Embryonic facial prominence (tissue), 1 donor: ENCODE results near the gene ODAD3.
A peak's percentile ranks its signal among the peaks of the same experiment; 100 is the strongest.
"Not testable (repeated sequence)": the region's sequence is repeated elsewhere in the genome, so short reads cannot be mapped to it uniquely, and the experiment has no call there.

Experiments used
- DNase-seq: peaks from one replicate; pipeline ENCODE4 v3.0.0-alpha.2; 2016; ENCODE audit errors: extremely low spot score

ODAD3 gene

DNA sequence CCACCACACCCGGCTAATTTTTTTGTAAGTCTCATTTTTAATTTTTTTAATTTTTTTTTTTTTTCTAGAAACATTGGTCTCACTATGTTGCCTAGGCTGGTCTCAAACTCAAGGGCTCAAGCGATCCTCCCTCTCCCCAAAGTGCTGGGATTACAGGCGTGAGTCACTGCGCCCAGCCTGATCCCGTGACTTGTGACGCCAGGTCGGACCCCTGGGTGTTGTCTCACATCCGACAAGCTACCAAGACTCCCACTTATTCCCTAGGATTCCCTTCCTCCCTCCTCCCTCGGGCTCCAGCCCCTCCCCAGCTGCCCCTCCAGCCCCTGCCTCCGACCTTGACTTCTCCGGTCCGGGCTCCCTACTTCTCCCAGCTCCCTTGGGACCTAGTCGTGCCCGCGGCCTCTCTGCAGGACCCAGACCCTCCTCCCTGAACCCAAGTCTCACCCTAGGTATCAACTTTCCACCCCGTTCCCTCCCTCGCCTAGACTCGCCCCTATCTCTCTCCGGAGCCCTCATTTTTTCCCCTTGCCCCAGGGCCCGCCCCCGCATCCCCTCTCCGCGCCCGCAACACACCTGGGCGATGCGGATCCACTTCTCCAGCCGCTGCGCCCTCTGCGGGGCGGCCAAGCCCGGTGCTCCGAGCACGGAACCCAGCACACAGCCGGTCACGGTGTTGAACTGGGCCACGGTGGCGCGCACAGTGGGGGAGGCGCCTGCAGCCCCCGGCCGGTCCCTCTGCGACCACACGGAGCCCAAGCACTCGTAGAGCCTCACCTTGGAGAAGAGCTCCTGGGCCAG is 28.9 kb downstream of the ODAD3 start:
- DNase-seq: no peak

- DNase-seq: no peak
Measured at GRCh38 chr19:11404588-11405222, 30.2 kb downstream of the ODAD3 start.

- DNase-seq: no peak
Measured at GRCh38 chr19:11401808-11402543, 32.9 kb downstream of the ODAD3 start.

DNA sequence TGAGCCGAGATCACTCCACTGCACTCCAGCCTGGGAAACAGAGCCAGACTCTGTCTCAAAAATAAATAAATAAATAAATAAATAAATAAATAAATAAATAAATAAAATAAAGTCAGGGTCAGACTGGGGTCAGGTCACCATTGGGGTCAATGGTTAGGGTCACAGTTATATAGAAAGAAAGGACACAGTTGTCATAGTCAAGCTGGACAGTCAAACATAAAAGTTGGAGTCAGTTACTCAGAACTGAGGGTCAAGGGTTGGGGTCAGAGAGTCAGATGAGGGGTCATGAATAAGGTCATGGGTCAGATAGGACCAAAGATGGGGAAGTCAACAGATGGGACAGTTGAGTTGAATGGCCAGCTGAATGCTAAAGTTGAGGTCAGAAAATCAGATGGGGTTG is 34.1 kb downstream of the ODAD3 start:
- DNase-seq: no peak

GRCh38 chr19:11399667-11400066 is 35.3 kb downstream of the ODAD3 start:
- DNase-seq: no peak

GRCh38 chr19:11397089-11397610 is 37.8 kb downstream of the ODAD3 start:
- no peak for DNase-seq

DNA sequence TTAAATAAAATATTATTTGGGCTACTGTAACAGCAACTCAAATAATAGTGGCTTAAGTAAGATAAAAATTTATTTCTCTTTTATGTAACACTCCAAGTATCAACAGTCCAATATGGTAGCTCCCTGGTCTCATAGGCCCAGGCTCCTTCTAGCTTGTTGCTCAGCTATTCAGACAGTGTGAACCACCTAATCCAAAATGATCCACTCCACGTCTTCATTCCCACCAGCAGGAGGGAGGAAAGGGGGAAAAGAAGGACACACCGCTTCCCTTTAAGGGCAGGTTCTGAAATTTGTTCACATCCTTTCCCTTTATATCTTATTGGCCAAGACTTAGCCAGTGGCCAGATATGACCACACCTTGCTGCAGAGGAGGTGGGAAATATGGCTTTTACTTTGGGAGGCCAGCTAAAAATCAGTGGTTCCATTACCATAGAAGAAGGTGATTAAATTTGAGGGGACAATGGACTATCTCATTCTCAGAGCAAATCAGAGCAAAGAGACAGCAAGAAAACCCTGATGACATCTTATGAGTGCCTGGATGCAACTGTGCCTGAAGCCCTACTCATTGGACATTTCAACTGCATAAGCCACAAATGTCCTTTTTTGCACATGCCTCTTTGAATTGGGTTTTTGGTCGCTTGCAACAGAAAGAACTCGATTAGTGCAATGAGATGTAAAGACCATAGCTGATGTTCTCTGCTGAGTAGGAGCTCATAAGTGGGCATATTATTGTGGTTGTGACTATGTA is 43.8 kb downstream of the ODAD3 start:
- DNase-seq: no peak

DNA sequence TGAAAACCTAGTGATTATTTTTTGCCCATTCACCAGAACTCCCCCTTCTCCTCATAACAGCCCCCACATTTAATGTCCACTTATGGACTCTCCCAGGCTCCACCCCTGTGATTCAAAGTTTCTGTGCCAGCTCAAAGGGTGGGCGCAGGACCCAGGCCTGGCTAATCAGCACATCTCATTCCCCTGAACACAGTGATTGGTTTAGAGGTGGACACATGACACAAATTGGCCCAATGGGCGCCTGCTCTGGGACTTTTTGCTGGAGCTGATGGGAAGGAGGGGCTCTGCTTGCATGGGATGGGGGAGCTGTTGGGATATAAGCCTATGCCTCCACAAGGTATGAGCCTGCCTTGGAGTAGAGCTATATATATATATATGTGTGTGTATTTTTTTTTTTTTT is 44.6 kb downstream of the ODAD3 start:
- DNase-seq: no peak

DNA sequence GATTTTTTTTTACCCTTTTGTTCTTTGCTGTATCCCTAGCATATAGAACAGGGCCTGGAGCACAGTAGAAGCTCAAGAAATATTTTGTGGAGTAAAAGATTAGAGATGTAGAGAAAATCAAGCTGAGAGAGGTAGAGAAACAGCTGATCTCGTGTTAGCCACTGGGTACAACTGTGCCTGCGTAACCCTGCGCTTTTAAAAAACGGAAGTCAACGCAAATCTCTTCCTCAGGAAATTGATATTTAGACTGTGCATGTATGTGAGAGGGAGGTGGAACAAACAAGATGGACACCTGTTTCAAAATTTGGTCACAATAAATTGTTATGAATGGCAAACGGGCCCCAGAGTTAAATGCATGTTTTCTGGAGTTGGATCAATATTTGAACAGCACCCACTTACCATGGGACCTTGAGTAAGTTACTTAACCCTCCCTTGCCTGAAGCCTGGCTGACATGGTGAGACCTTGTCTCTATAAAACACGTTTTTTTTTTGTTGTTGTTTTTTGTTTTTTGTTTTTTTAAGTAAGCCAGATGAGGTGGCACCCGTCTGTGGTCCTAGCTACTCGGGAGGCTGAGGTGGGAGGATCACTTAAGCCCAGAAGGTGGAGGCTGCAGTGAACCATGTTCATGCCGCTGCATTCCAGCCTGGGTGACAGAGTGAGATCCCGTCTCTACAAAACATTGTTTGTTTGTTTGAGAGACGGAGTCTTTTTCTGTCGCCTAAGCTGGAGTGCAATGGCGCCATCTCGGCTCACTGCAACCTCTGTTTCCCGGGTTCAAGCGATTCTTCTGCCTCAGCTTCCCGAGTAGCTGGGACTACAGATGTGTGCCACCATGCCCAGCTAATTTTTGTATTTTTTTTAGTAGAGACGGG is 47.5 kb downstream of the ODAD3 start:
- no peak for DNase-seq

DNA sequence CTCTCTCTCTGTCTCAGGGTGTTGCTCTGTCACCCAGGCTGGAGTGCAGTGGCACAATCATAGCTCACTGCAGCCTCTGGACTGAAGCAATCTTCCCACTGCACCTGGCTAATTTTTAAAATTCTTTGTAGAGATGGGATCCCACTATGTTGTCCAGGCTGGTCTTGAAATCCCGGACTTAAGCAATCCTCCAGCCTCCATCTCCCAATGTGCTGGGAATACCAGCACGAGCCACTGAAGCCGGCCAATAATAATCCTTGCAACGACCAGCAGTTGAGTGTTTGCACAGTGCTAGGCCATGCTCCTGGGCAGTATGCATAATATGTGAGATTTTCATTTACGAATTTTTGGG is 50.2 kb downstream of the ODAD3 start:
- no peak for DNase-seq

DNA sequence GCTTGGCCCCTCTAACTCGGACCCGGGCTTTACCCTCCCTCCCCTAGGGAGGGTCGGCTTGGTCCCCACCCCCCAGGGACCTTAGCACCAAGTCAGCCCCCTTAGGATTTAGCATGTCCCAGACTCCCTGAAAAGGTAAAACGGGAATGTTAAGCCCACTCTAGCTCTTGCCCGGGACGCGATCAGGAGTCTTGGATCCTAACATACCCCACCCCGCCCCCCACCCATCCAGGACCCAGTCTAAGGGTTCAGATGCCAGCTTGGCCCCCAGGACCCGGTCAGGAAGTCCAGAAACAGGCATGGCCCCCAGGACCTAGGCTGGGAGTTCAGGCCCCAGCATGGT is 51.2 kb downstream of the ODAD3 start:
- no peak for DNase-seq

DNA sequence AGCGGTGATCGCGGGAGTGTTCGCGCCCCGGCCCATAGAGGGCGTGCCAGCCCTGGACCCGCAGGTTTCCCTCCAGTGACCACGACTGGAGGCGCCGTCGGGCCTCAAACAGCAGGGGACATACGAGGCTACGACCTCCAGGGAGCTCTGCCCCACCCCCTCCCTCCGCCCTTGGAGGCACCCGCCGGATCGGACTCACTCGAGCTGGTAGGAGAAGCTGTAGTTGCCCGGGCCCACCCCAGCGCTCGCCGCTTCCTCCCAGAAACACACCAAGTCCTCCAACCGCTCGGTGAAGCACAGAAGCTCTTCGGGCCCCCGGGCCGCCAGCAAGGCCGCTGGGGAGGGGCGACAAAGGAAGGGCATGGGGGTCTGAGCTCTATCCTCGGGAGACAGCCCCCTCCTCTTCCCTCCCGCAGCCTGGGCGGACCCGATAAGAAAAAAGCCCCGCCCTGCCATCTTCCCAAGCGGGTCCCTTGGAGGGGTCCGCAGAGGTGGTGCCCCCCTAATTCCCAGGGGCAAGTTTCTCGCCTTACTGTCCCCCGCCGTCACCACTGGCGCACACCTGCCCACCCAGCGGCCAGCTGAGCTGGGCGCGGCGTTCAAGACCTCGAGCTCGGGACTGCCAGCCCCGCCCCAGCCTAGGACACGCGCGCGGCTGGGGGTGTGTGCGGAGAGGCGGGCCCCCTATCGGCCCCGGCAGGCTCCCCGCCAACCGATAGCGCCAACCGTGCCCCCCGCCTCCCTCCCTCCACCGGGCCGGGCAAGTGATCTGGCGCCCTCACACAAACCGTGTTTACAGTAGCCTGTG is 51.8 kb downstream of the ODAD3 start:
- DNase-seq: no peak

DNA sequence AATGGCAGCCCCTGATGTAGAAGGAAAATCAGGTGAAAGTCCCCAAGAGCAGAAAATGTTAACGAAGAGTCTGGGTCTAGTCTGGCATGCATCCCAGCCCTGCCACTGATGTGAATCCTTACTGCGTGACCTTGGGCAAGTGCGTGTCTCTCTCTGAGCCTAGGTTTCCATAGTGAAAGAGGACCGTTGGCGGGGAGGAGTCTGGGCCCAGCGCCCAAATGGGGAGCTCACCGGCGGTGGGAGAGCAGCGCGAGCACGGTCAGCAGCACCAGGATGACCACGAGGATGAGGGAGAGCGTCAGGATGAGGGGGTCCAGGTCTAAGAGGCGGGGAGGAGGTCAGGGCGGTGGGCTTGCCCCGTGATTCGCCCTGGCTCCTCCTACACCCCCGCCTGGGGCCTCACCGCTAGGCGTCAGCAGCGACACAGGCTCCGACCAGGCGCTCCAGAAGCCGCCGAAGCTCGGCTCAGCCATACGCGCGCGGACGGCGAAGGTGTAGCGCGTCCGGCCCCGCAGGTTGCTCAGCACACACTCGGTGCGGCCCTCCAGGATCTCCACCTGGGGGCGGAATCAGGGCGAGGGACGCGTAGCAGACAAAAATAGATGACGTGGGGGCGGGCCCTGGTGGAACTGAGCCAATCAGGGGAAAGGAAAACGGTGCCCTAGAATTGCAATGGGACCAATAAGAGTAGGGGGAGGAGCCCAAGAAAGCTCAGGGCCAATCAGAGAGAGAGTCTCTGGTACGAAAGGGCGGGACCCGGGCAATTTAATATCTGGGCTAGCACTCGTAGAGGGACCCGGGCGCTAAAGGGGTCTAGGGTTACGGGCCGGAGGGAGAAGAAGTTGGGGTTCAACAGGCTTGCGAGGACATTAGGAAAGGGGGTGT is 54.0 kb downstream of the ODAD3 start:
- peak; percentile 92 for DNase-seq

DNA sequence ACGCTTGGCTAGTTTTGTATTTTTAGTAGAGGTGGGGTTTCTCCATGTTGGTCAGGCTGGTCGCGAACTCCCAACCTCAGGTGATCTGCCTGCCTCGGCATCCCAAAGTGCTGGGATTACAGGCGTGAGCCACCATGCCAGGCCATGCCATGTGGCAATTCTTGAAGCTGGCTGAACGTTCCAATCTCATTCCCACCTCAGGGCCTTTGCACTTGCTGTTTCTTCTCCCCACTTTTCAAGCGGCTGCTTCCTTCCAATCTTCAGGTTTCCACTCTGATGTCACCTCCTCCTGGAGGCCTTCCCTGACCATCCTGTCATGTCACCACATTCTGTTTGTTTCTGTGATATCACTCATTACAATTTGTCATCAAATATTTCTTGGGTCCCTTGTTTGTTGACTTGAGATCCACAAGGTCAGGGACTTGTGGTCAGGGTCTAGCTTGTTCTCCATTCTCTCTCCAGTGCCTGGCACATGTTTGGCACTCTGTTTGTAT is 55.0 kb downstream of the ODAD3 start:
- DNase-seq: no peak

DNA sequence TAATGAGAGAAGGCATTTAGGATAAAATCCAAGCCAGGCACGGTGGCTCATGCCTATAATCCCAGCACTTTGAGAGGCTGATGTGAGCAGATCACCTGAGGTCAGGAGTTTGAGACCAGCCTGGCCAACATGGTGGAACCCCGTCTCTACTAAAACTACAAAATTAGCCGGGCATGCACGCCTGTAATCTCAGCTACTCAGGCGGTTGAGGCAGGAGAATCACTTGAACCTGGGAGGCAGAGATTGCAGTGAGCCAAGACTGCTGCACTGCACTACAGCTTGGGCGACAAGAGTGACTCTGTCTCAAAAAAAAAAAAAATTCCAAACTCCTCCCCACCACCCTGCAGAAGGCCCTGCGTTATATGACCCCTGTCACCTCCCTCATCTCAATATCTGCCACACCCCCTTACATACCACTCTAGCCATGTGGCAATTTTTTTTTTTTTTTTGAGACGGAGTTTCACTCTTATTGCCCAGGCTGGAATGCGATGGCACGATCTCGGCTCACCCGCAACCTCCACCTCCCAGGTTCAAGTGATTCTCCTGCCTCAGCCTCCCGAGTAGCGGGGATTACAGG is 55.6 kb downstream of the ODAD3 start:
- DNase-seq: not testable (repeated sequence)

DNA sequence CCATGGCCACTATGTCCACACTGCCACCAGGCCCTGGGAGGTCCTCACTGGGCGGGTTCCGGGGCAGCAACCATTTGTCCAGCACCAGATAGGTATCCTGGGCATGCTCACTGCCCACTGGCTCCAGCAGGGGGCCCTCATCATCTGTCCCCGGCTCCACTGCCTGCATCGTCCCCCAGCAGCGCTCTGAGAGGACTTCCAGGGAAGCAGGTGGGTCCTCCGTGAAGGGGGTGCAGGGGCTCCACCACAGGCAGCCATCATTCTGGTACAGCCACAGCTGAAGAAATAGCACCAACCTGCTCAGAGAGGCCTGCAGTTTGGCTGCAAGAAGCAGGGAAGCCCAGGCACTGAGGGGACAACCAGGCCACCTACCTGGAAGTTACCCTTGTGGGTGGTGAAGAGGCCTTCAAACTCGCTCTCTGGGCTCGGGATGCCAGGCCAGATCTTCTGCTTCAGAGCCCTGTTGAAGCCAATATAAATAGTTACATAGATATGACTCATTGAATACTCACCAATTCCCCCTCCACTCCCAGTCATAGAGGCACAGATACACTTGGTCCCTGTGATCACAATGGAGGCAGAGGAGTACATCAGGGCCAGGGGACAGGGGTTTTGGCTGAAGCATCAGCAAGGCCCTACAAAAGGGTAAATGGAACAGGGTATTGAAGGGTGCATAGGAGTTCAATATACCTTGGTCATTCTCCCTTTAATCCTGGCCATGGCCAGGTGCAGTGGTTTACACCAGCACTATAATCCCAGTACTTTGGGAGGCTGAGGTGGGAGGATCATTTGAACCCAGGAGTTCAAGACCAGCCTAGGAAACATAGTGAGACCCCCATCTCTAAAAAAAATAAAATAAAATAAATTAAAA is 56.4 kb downstream of the ODAD3 start:
- no peak for DNase-seq

GRCh38 chr19:11377756-11378155 is 57.2 kb downstream of the ODAD3 start:
- DNase-seq: no peak

GRCh38 chr19:11377237-11377636 is 57.7 kb downstream of the ODAD3 start:
- no peak for DNase-seq
